Mucosa of stomach (tissue), 1 donor: ENCODE data around the gene KANK2.

Experiments
- H3K27me3 ChIP-seq: one replicate; pipeline ENCODE4 v1.7.0; 2013; ENCODE audit warnings: mild to moderate bottlenecking, low read length; ENCODE audit not compliant: control insufficient read depth, insufficient read depth
- H3K36me3 ChIP-seq: one replicate; pipeline ENCODE4 v1.7.0; 2013; ENCODE audit warnings: low read length; ENCODE audit not compliant: control insufficient read depth, insufficient read depth
- H3K4me1 ChIP-seq: one replicate; pipeline ENCODE4 v1.7.0; 2013; ENCODE audit warnings: mild to moderate bottlenecking, low read length; ENCODE audit not compliant: control insufficient read depth, insufficient read depth
- H3K4me3 ChIP-seq: one replicate; pipeline ENCODE4 v1.7.0; 2013; ENCODE audit warnings: low read length
- H3K9ac ChIP-seq: one replicate; pipeline ENCODE4 v1.7.0; 2013; ENCODE audit warnings: mild to moderate bottlenecking, low read length, moderate library complexity
- H3K9me3 ChIP-seq: one replicate; pipeline ENCODE4 v1.7.0; 2013; ENCODE audit warnings: mild to moderate bottlenecking, low read length, moderate library complexity; ENCODE audit not compliant: control insufficient read depth
- donor health status: Pancreatic carcinoma.

Gene KANK2

DNA sequence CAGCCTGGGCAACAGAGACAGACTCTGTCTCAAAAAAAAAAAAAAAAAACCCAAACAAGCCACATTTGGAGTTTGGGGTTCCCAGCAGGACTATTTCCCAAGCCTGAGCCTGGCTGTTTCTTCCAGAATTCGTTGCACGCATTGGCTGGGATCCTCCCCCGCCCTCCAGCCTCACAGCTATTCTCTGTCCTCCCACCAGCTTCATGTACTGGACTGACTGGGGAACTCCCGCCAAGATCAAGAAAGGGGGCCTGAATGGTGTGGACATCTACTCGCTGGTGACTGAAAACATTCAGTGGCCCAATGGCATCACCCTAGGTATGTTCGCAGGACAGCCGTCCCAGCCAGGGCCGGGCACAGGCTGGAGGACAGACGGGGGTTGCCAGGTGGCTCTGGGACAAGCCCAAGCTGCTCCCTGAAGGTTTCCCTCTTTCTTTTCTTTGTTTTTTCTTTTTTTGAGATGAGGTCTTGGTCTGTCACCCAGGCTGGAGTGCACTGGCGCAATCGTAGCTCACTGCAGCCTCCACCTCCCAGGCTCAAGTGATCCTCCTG is 81.4 kb downstream of the KANK2 start:
- no peak overlapping the region for H3K4me3 ChIP-seq
- no peaks in the 10 kb centered on the region for H3K9me3 ChIP-seq
- H3K9ac ChIP-seq, result no peak overlapping the region
- no peaks in the 10 kb centered on the region for H3K4me1 ChIP-seq
- no peaks in the 10 kb centered on the region for H3K27me3 ChIP-seq
- H3K36me3 ChIP-seq, result peaks cover 38% of the 10 kb centered on the region

DNA sequence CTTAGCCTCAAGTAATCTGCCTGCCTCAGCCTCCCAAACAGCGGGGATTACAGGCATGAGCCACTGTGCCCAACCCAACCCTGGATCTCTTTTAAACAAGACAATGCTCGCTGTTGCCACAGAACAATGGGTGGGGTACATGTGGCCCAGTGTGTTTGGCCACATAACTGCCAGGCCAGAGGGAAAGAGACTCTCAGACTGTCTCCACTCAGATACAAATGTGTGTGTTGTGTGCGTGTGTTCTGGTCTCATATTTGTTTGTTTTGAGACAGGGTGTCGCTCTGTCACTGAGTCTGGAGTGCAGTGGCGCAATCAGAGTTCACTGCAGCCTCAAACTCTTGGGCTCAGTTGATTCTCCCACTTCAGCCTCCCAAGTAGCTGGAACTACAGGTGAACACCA is 82.3 kb downstream of the KANK2 start:
- H3K4me3 ChIP-seq, result no peak overlapping the region
- H3K9me3 ChIP-seq, result no peaks in the 10 kb centered on the region
- no peak overlapping the region for H3K9ac ChIP-seq
- H3K36me3 ChIP-seq, result peaks cover 35% of the 10 kb centered on the region
- H3K4me1 ChIP-seq, result no peaks in the 10 kb centered on the region
- H3K27me3 ChIP-seq, result no peaks in the 10 kb centered on the region
